GM21576 (cell line): ENCODE measurements around the gene ATPAF1.

ENCODE experiments used
- ATAC-seq: cut with Tn5 transposase; IDR thresholded peaks from one replicate; pipeline ENCODE4 v1.9.1; 2021; ENCODE audit warnings: mild to moderate bottlenecking, moderate library complexity; ENCODE audit not compliant: unreplicated experiment

The ATPAF1 gene

GRCh38 chr1:46596846-46597245, 71.3 kb downstream of the ATPAF1 start:
- no peak for ATAC-seq

- no peak for ATAC-seq
These were observed 72.1 kb downstream of the ATPAF1 start for GRCh38 chr1:46596036-46596435.

- ATAC-seq, result no peak
These were observed 73.0 kb downstream of the ATPAF1 start for GRCh38 chr1:46595127-46595526.

- no peak for ATAC-seq
These were observed 74.1 kb downstream of the ATPAF1 start for GRCh38 chr1:46594063-46594462.

- ATAC-seq, result no peak
These were observed 75.3 kb downstream of the ATPAF1 start for GRCh38 chr1:46592823-46593222.

- no peak for ATAC-seq
These were observed 78.6 kb downstream of the ATPAF1 start for GRCh38 chr1:46589529-46589928.

- no peak for ATAC-seq
These were observed 81.1 kb downstream of the ATPAF1 start for GRCh38 chr1:46587069-46587468.

GRCh38 chr1:46585312-46585938, 82.7 kb downstream of the ATPAF1 start:
- ATAC-seq, result no peak

- no peak for ATAC-seq
These were observed 84.7 kb downstream of the ATPAF1 start for GRCh38 chr1:46583494-46583893.

- ATAC-seq, result no peak
These were observed 85.2 kb downstream of the ATPAF1 start for GRCh38 chr1:46582972-46583371.
